ACHN (cell line): ENCODE measurements around the gene INF2.

ENCODE experiments used
- DNase-seq: peaks from one replicate; pipeline ENCODE4 v3.0.0-alpha.2; 2015
- in situ Hi-C: cut with HindIII; loops from 2 replicates; pipeline ENCODE4 v1.10.0; 2017; ENCODE audit warnings: low sequenced_read_pairs, low pct_ligation_motif_present, low pct_unique_long_range_greater_than_20kb

The INF2 gene

GRCh38 chr14:104770072-104770579 lies 80.7 kb downstream of the INF2 start:
- in situ Hi-C loops = no loop called here
- no peak for DNase-seq

- no peak for DNase-seq
- in situ Hi-C loops = no loop called here
These were observed 81.4 kb downstream of the INF2 start for GRCh38 chr14:104770851-104771272.

- DNase-seq = no peak
- in situ Hi-C loops = no loop called here
These were observed 82.0 kb downstream of the INF2 start for GRCh38 chr14:104771374-104771773.
